Epidermal melanocyte (primary cell): ENCODE measurements around the gene MAGIX.

Experiments used
- DNase-seq: peaks from one replicate; pipeline ENCODE4 v3.0.0; 2011; ENCODE audit warnings: low spot score; ENCODE audit not compliant: insufficient read length

Gene MAGIX

GRCh38 chrX:49204709-49205108 lies 42.2 kb downstream of the MAGIX start:
- no peak for DNase-seq

GRCh38 chrX:49205443-49205842 lies 42.9 kb downstream of the MAGIX start:
- no peak for DNase-seq

DNA sequence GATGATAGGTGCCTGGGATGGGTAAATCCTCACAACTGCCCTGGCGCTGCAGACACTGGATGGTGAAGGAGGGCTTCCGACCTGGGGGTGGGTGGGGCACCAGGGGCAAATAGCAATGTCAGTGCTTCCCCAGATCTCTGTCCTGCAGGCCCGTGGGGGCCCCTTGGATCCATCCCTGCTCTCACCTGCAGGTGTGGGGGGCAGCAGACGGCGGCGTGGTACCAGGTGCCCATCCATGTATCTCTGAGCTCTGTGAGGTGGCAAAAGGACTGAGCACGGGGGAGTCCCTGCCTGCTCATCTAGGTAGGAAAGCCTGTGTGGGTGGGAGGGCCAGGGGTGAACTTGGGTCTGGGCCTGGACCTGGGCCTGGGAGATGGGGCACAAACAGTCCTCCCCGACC lies 44.0 kb downstream of the MAGIX start:
- no peak for DNase-seq

- DNase-seq: no peak
These were observed 45.8 kb downstream of the MAGIX start for GRCh38 chrX:49208399-49208798.

- DNase-seq: no peak
These were observed 47.1 kb downstream of the MAGIX start for GRCh38 chrX:49209434-49210251.

DNA sequence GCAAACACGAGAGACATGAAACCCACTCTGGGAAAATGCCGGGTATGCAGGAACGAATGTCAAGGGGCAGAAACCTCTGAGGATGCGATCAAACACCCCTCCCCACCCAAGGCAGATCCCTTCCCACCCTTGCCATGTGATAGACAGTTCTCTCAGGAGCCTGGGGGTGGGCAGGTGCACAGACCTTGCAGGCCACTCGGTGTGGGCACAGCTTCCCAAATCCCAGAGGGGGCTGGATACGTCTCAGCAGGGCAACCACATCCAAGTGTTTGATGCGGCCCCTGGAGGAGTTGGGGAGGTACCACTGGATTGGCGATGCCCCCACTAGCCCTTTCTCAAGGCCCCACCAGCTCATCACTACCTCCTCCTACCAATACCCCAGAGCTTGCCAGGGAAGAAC lies 47.8 kb downstream of the MAGIX start:
- no peak for DNase-seq

GRCh38 chrX:49211074-49211473 lies 48.5 kb downstream of the MAGIX start:
- no peak for DNase-seq

GRCh38 chrX:49212209-49212608 lies 49.7 kb downstream of the MAGIX start:
- no peak for DNase-seq

DNA sequence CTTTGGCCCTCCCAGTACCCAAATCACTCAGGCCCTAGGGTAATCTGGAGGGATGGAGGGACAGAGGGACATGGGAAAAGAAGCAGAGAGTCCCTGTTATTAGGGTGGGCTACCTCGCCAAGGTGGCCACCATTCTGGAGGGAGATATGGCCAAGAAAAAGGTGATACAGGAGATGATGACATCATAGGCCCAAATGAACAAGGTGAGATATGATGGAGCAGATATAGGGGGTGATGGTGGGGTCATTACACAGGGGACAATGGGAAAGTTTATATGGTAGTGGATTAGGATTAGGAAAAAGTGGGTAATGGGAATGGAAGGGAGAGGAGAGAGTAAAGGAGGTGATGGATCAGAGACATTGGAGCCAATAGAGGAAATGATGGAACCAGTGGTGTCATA lies 50.3 kb downstream of the MAGIX start:
- no peak for DNase-seq

DNA sequence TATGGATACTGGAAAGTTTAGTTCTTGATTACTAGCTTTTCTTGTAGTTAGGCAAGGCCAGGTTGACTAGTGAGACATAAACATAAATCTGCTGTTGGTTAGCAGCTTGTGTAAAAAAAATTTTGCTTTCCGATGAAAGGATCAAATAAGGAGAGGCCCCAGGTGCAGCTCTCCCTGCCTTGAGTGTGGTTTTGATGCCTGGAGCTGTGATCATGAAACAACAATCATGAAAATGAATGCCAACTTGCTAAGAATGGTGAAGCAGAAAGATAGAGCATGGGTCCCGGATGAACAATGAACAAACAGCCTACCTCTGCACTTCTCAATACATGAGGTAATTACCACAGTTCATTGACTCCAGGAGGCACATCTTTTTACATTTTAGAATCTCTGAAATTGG lies 51.9 kb downstream of the MAGIX start:
- no peak for DNase-seq

DNA sequence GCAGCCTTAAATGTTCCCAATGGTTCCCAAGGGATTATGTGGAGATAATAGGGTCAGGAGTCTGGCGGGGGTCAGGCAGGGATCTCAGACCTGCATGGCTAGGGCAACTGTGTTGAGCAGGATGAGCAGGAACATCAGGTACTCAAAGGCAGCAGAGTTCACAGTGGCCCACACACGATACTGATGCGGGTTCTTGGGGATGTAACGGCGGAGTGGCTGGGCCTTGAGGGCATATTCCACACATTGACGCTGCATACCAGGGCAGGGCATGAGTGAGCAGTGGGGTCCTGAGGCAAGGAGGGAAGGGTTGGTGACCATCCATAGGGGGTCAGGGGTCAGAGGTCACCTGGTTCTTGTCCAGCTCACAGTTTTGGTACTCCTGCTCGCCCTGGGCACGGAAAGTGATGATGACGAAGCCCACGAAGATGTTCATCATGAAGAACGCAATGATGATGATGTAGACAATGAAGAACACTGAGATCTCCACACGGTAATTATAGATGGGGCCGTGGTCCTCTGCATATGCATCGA lies 52.5 kb downstream of the MAGIX start:
- DNase-seq: no peak
